Activated CD4-positive, alpha-beta T cell treated with anti-CD3 and anti-CD28 coated beads for 36 hours (primary cell): ENCODE results near the gene C16orf54. TPM values are rescaled to one million over a fixed set of nuclear protein-coding genes. Genes with fewer than 3 reads are reported as not detected.
"Not testable (repeated sequence)": the region's sequence is repeated elsewhere in the genome, so short reads cannot be mapped to it uniquely, and the experiment has no call there.

Experiments used
- ATAC-seq: fragments of 200-7000 bp; cut with Tn5 transposase; one replicate; pipeline ENCODE4 v1.10.0; 2021; ENCODE audit warnings: mild to moderate bottlenecking, moderate library complexity
- CTCF ChIA-PET: fragments of 350-600 bp; sonication (Branson Sonifier 250); formaldehyde crosslinking; loops from one replicate; lab custom pipeline; 2021; ENCODE audit warnings: antibody characterized with exemption; lab: Charles Lee
- POLR2A ChIA-PET: fragments of 350-600 bp; sonication (Branson Sonifier 250); formaldehyde crosslinking; loops from one replicate; lab custom pipeline; 2021; ENCODE audit warnings: antibody characterized with exemption, inconsistent platforms; lab: Charles Lee
- DNase-seq: peaks from one replicate; pipeline ENCODE4 v3.0.0-alpha.2; 2020
- H3K27ac Mint-ChIP-seq: one replicate; pipeline ENCODE4 v1.8.0; 2021; ENCODE audit warnings: mixed read lengths
- H3K27me3 Mint-ChIP-seq: one replicate; pipeline ENCODE4 v1.8.0; 2021; ENCODE audit warnings: mixed read lengths
- H3K36me3 Mint-ChIP-seq: one replicate; pipeline ENCODE4 v1.8.0; 2021; ENCODE audit warnings: low read depth, mixed read lengths
- H3K4me1 Mint-ChIP-seq: one replicate; pipeline ENCODE4 v1.8.0; 2021; ENCODE audit warnings: mixed read lengths
- H3K4me3 Mint-ChIP-seq: one replicate; pipeline ENCODE4 v1.8.0; 2021; ENCODE audit warnings: mild to moderate bottlenecking, moderate library complexity, mixed read lengths
- H3K9me3 Mint-ChIP-seq: one replicate; pipeline ENCODE4 v1.8.0; 2021; ENCODE audit warnings: low read depth, mixed read lengths
- intact Hi-C, 2 experiments: fragments of 100-400 bp; cut with DNase I in 1 of 2; cut with micrococcal nuclease in 1 of 2; formaldehyde crosslinking; loops; one replicate each; pipeline versions ENCODE4 v1.14.2 to v1.15.1; 2022 to 2024; cut with DNase I, micrococcal nuclease
- total RNA-seq, 2 experiments: library from RNA; stranded (reverse); gene quantifications; one replicate each; pipeline ENCODE4 v1.2.3, GENCODE V29; 2021

C16orf54 gene
- total RNA-seq, 2 experiments from 2014 or later: 21.3 to 22.0 TPM

DNA sequence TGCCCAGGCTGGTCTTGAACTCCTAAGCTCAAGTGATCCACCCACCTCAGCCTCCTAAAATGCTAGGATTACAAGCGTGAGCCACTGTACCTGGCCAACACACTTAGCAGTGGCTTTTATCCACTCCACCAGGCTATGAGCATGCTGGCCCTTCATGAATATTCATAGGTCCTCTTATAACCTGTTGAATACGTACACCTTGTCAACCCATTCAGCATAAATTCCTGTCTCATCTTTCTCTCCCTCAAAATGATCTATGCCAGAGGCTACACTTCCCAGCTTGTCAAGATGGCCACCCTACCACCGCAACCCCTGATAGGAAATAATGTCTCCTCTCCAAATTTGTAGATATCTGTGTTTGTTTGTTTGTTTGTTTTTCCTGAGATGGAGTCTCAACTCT is 21.3 kb upstream of the C16orf54 start:
- ATAC-seq (no peak), DNase-seq (no peak)
- intact Hi-C loops: no loop called here
- Mint-ChIP-seq H3K4me3 (no peak overlapping the region), H3K4me1 (peaks cover 5% of the 10 kb centered on the region), H3K36me3 (no peaks in the 10 kb centered on the region), H3K9me3 (no peaks in the 10 kb centered on the region), H3K27me3 (no peaks in the 10 kb centered on the region), H3K27ac (no peak overlapping the region)
- CTCF ChIA-PET: interaction anchor here (0.8 to 1.1 kb wide), 2 partner anchors 30 to 49 kb away, joined by 3 read pairs; partner anchors contain the start of gene PAGR1
- POLR2A ChIA-PET: no interaction called here

DNA sequence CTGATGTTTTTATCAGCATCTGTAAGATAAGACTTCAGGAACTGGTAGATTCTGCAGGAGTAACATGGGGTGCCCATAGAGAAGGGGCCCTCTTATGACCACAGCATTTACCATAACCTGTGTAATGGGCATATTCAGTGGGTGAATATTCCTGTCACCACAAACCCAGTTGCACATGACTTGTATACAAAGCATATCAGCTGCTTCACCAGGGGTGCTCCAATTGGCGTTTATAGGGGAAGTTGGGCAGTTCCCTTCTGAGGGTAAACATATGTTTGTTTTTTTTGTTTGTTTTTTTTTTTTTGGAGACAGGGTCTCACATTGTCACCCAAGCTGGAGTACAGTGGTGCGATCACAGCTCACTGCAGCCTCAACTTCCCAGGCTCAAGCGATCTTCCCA is 20.8 kb upstream of the C16orf54 start:
- Mint-ChIP-seq H3K9me3 (no peaks in the 10 kb centered on the region), H3K36me3 (no peaks in the 10 kb centered on the region), H3K4me3 (no peak overlapping the region), H3K27me3 (no peaks in the 10 kb centered on the region), H3K27ac (no peak overlapping the region), H3K4me1 (peaks cover 2% of the 10 kb centered on the region)
- intact Hi-C loops: no loop called here
- ATAC-seq (no peak), DNase-seq (no peak)
- POLR2A ChIA-PET: no interaction called here
- CTCF ChIA-PET: interaction anchor here (0.8 to 1.1 kb wide), 2 partner anchors 31 to 49 kb away, joined by 3 read pairs; partner anchors contain the start of gene PAGR1

DNA sequence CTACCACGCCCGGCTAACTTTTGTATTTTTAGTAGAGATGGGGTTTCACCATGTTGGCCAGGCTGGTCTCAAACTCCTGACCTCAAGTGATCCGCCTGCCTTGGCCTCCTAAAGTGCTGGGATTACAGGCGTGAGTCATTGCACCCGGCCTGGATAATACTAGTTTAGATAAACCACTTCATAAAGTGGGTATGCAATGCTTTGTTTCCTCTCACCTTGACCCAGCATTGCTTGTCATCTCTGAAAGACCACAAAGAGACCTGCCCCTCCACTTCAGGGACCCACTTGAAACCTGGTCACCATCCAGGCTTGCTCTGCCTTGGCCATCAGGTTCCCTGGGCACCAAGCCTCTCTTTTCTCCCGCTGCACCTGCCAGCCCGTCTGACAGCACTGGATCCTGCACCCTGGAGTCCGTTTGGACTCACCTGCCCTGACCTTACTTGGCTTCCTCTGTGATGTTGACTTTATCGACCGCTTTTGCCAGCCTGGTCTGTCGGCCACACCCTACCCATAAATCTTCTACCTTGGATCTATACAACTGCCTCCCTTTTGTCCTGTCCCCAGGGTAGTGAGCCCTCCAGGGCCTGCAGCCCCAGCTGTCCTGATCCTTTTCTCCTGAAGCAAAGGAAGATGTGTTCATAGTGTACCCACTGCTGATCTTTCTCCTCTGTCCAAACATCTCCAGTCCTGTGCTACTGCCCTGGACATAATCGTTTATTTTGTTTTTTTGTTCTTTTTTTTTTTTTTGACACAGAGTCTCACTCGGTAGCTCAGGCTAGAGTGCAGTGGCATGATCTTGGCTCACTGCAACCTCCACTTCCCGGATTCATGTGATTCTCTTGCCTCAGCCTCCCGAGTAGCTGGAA is 19.6 kb upstream of the C16orf54 start:
- ATAC-seq (no peak), DNase-seq (no peak)
- no peaks in the 10 kb centered on the region for H3K27me3 Mint-ChIP-seq
- H3K36me3 Mint-ChIP-seq: no peaks in the 10 kb centered on the region
- ChIA-PET CTCF (no interaction called here), POLR2A (interaction anchor here (0.6 to 0.7 kb wide), 2 partner anchors 153 to 156 kb away, joined by 6 to 8 read pairs; no protein-coding TSS in a partner anchor)
- intact Hi-C loops: no loop called here
- no peak overlapping the region for H3K27ac Mint-ChIP-seq
- no peak overlapping the region for H3K4me3 Mint-ChIP-seq
- H3K4me1 Mint-ChIP-seq: peaks cover 1% of the 10 kb centered on the region
- no peaks in the 10 kb centered on the region for H3K9me3 Mint-ChIP-seq

DNA sequence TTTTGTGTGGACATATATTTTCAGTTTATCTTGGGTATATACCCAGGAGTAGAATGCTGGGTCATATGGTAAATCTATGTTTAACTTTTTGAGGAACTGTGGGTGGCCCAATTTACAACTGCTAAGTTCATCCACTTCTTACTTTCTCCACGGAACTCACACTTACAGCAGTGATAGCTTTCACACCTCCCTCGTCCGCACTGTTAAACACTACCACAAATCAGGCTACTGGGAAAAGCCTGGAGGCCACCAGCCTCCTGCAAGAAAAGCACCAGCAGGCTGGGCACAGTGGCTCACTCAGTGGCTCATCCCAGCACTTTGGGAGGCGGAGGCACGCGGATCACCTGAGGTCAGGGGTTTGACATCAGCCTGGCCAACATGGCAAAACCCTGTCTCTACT is 17.5 kb upstream of the C16orf54 start:
- CTCF ChIA-PET: no interaction called here
- H3K4me1 Mint-ChIP-seq: peaks cover 2% of the 10 kb centered on the region
- DNase-seq (no peak), ATAC-seq (no peak)
- no peaks in the 10 kb centered on the region for H3K27me3 Mint-ChIP-seq
- POLR2A ChIA-PET: no interaction called here
- no peak overlapping the region for H3K4me3 Mint-ChIP-seq
- intact Hi-C loops: no loop called here
- H3K36me3 Mint-ChIP-seq: no peaks in the 10 kb centered on the region
- H3K9me3 Mint-ChIP-seq: no peaks in the 10 kb centered on the region
- H3K27ac Mint-ChIP-seq: no peak overlapping the region

DNA sequence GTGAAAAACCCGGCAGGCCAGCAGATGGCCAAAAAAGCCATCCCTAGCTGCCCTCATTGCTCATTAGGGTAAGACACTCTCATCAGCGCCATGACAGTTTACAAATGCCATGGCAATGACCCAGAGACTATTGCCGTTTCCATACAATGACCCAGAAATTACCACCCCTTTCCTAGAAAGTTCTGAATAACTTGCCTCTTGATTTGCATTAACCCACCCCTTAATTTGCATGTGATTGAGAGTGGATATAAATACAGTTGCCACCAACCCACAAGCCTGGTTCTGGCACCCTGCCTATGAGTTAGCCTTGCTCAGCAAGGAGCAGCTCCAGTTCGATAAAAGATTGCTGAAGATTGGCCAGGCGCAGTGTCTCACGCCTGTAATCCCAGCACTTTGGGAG is 16.1 kb upstream of the C16orf54 start:
- Mint-ChIP-seq H3K27me3 (no peaks in the 10 kb centered on the region), H3K36me3 (no peaks in the 10 kb centered on the region), H3K4me1 (peaks cover 10% of the 10 kb centered on the region), H3K4me3 (no peak overlapping the region), H3K9me3 (no peaks in the 10 kb centered on the region), H3K27ac (no peak overlapping the region)
- ATAC-seq (no peak), DNase-seq (no peak)
- CTCF ChIA-PET: no interaction called here
- POLR2A ChIA-PET: no interaction called here
- intact Hi-C loops: no loop called here

DNA sequence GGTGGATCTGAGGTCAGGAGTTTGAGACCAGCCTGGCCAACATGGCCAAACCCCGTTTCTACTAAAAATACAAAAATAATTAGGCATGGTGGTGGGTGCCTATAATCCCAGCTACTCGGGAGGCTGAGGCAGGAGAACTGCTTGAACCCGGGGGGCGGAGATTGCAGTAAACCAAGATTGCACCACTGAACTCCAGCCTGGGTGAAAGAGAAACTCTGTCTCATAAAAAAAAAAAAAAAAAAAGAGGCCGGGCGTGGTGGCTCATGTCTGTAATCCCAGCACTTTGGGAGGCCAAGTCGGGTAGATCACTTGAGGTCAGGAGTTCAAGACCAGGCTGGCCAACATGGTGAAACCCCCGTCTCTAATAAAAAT is 15.5 kb upstream of the C16orf54 start:
- H3K27ac Mint-ChIP-seq, H3K9me3 Mint-ChIP-seq, H3K27me3 Mint-ChIP-seq, H3K4me3 Mint-ChIP-seq, intact Hi-C loops, H3K36me3 Mint-ChIP-seq, POLR2A ChIA-PET, ATAC-seq, DNase-seq, CTCF ChIA-PET: not testable (repeated sequence)
- H3K4me1 Mint-ChIP-seq: peaks cover 16% of the 10 kb centered on the region

DNA sequence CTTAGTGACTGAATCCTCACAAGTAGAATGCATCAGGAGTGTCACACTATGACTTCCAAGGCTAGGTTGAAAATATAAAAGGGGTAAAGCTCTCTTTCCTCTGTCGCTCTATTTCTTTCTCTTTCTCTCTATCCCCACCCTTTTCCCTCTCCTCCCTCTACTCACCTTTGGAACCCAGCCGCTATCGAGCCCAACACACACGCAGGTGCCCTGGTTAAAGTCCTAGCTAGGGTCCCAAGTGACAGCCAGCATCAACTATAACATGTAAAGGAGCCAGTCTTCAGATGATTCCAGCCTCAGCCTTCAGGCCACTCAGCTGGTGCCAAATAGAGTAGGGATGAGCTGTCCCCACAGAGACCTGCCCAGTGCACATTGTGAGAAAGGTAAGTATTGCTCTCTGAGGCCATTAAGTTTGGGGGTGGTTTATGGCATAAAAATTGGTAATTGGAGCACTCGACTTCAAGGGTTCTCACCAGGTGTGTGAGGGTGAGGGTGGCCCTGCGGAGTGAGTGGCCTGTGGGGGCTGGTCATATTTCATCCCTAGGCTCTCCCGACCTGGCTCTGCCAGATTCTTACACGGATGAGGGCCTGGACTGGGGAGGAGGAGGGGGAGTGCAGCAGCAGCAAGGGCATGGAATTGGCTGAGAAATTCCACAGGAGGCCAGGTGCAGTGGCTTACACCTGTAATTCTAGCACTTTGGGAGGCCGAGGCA is 14.9 kb upstream of the C16orf54 start:
- Mint-ChIP-seq H3K27ac (no peak overlapping the region), H3K27me3 (no peaks in the 10 kb centered on the region), H3K4me3 (no peak overlapping the region), H3K4me1 (peaks cover 19% of the 10 kb centered on the region), H3K36me3 (no peaks in the 10 kb centered on the region), H3K9me3 (no peaks in the 10 kb centered on the region)
- ChIA-PET CTCF (no interaction called here), POLR2A (no interaction called here)
- DNase-seq (no peak), ATAC-seq (no peak)
- intact Hi-C loops: no loop called here

DNA sequence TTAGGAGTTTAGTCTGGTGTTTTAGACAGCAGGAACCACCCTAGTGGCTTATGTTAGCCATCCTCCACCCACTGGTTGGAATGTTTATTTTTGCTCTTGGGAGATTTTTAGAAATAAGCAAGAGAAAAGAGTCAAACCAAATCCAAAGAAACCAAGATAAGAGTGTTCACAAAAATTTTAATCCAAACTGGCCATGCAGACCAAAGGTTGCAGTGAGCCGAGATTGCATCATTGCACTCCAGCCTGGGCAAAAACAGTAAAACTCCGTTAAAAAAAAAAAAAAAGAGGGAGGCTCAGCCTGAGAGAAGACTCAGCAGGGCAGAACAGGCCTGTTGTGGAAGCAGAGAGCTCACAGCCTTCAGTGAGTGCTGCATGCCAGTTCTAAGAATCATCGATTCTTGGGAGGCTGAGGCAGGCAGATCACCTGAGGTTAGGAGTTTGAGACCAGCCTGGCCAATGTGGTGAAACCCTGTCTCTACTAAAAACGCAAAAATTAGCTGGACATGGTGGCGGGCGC is 12.2 kb upstream of the C16orf54 start:
- no peaks in the 10 kb centered on the region for H3K36me3 Mint-ChIP-seq
- H3K27me3 Mint-ChIP-seq: no peaks in the 10 kb centered on the region
- ChIA-PET CTCF (interaction anchor here (0.6 to 1.2 kb wide), 2 partner anchors 14 to 270 kb away, joined by 3 to 4 read pairs; no protein-coding TSS in a partner anchor), POLR2A (no interaction called here)
- intact Hi-C loops: no loop called here
- DNase-seq (no peak), ATAC-seq (no peak)
- H3K27ac Mint-ChIP-seq: no peak overlapping the region
- peaks cover 32% of the 10 kb centered on the region for H3K4me1 Mint-ChIP-seq
- no peak overlapping the region for H3K4me3 Mint-ChIP-seq
- H3K9me3 Mint-ChIP-seq: no peaks in the 10 kb centered on the region

DNA sequence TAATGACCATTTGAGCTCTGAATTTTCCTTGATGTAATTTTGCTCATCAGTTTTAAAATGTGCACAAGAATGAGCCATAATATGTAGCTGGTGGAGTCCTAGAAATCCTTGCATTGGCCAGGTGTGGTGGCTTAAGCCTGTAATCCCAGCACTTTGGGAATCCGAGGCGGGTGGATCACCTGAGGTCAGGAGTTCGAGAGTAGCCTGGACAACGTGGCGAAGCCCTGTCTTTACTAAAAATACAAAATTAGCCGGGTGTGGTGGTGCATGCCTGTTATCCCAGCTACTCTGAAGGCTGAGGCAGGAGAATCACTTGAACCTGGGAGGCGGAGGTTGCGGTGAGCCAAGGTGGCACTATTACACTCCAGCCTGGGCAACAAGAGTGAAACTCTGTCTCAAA is 11.3 kb upstream of the C16orf54 start:
- H3K36me3 Mint-ChIP-seq, H3K27me3 Mint-ChIP-seq, H3K4me3 Mint-ChIP-seq, ATAC-seq, H3K27ac Mint-ChIP-seq, DNase-seq, H3K9me3 Mint-ChIP-seq, intact Hi-C loops: not testable (repeated sequence)
- POLR2A ChIA-PET: interaction anchor here (0.6 kb wide), 4 partner anchors 43 to 55 kb away, joined by 3 to 7 read pairs (median 6); no protein-coding TSS in a partner anchor
- CTCF ChIA-PET: interaction anchor here (0.7 to 1.6 kb wide), 4 partner anchors 22 to 43 kb away, joined by 3 to 5 read pairs (median 4); no protein-coding TSS in a partner anchor
- H3K4me1 Mint-ChIP-seq: peaks cover 32% of the 10 kb centered on the region

DNA sequence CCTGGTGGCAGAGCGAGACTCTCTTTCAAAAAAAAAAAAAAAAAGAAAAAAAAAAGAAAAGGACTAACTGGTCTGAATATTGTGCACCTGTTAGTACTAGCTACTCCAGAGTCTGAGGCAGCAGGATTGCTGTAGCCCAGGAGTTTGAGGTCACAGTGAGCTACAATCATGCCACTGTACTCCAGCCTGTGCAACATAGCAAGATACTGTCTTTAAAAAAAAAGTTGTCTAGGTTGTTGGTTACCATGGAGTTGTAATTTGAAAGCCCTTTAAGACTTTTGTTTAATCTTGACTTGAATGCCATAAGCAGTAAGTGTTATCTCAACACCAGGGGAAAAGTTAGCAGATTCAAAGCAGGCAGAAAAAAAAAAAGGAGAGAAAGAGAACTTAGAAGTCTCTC is 10.9 kb upstream of the C16orf54 start:
- ChIA-PET POLR2A (interaction anchor here (0.6 to 0.7 kb wide), 4 partner anchors 37 to 48 kb away, joined by 3 to 7 read pairs (median 6); no protein-coding TSS in a partner anchor), CTCF (interaction anchor here (0.7 to 1.6 kb wide), 4 partner anchors 22 to 42 kb away, joined by 3 to 5 read pairs (median 4); no protein-coding TSS in a partner anchor)
- H3K4me1 Mint-ChIP-seq: peaks cover 32% of the 10 kb centered on the region
- DNase-seq (no peak), ATAC-seq (peak; percentile 21)
- no peak overlapping the region for H3K27ac Mint-ChIP-seq
- H3K4me3 Mint-ChIP-seq: no peak overlapping the region
- no peaks in the 10 kb centered on the region for H3K36me3 Mint-ChIP-seq
- intact Hi-C loops: no loop called here
- H3K9me3 Mint-ChIP-seq: no peaks in the 10 kb centered on the region
- no peaks in the 10 kb centered on the region for H3K27me3 Mint-ChIP-seq

DNA sequence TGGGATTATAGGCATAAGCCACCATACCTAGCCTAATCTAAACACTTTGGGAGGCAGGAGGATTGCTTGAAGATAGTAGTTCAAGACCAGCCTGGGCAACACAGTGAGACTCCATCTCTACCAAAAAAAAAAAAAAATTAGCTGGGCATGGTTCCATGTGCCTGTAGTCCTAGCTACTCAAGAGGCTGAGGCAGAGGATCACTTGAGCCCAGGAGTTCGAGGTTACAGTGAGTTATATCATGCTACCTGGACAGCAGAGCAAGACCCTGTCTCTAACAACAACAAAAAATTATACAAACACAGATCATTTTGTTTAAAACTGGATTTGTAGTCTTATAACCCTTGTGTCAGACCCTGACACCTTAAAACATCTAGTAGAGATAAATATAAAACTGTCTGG is 7.7 kb upstream of the C16orf54 start:
- Mint-ChIP-seq H3K4me1 (peaks cover 35% of the 10 kb centered on the region), H3K4me3 (no peak overlapping the region), H3K36me3 (peaks cover 5% of the 10 kb centered on the region), H3K27ac (peak overlapping the region; percentile 51), H3K9me3 (no peaks in the 10 kb centered on the region), H3K27me3 (no peaks in the 10 kb centered on the region)
- no peak for DNase-seq
- intact Hi-C loops: no loop called here
- POLR2A ChIA-PET: interaction anchor here (0.6 to 0.9 kb wide), 3 partner anchors 32 to 270 kb away, joined by 4 to 6 read pairs (median 4); partner anchors contain the start of genes C16orf92 and KIF22
- no peak for ATAC-seq
- CTCF ChIA-PET: interaction anchor here (1.4 to 2.9 kb wide), 5 partner anchors 15 to 95 kb away, joined by 4 to 16 read pairs (median 5); no protein-coding TSS in a partner anchor
